Measurements from ENCODE around the gene SLIRP. TPM values are rescaled to one million over a fixed set of nuclear protein-coding genes. Genes with fewer than 3 reads are reported as not detected.
"Not testable (repeated sequence)": the region's sequence is repeated elsewhere in the genome, so short reads cannot be mapped to it uniquely, and the experiment has no call there.

Gene SLIRP
- 80.4 and 161 TPM in 2 replicates for total RNA-seq

- DNase-seq (ENCODE audit: low read depth in 2 of 2): peak; percentile 58 to 82
Observed at GRCh38 chr14:77707724-77708408, at the start of gene SLIRP, which contains the start of gene ALKBH1. SLIRP (plus strand) TSS chr14:77708103; CDS start chr14:77708112, 9 bp downstream. ALKBH1 (minus strand) TSS chr14:77708023; CDS start chr14:77708004, 19 bp downstream.

- DNase-seq (ENCODE audit: low read depth in 2 of 2): no peak
Observed at GRCh38 chr14:77659831-77660230, 48.1 kb upstream of the SLIRP start.

- no peak for DNase-seq (ENCODE audit: low read depth in 2 of 2)
Observed at GRCh38 chr14:77660754-77661153, 47.1 kb upstream of the SLIRP start.

- DNase-seq (ENCODE audit: low read depth in 2 of 2): not testable (repeated sequence)
Observed at GRCh38 chr14:77661562-77661961, 46.3 kb upstream of the SLIRP start.

GRCh38 chr14:77663293-77663692, 44.6 kb upstream of the SLIRP start:
- peak; percentile 78 to 90 for DNase-seq (ENCODE audit: low read depth in 2 of 2)

- DNase-seq (ENCODE audit: low read depth in 2 of 2): no peak
Observed at GRCh38 chr14:77667331-77667730, 40.6 kb upstream of the SLIRP start.

GRCh38 chr14:77673193-77673592, 34.7 kb upstream of the SLIRP start:
- no peak for DNase-seq (ENCODE audit: low read depth in 2 of 2)

GRCh38 chr14:77674931-77675330, 33.0 kb upstream of the SLIRP start:
- DNase-seq (ENCODE audit: low read depth in 2 of 2): no peak

GRCh38 chr14:77681196-77682157, 26.4 kb upstream of the SLIRP start:
- DNase-seq (ENCODE audit: low read depth in 2 of 2): peak in 1 of 2 donors; percentile 16

- peak in 1 of 2 donors; percentile 24 for DNase-seq (ENCODE audit: low read depth in 2 of 2)
Observed at GRCh38 chr14:77682158-77682553, 25.7 kb upstream of the SLIRP start.

GRCh38 chr14:77691259-77691658, 16.6 kb upstream of the SLIRP start:
- peak in 1 of 2 donors; percentile 12 for DNase-seq (ENCODE audit: low read depth in 2 of 2)

- peak; percentile 6 to 54 for DNase-seq (ENCODE audit: low read depth in 2 of 2)
Observed at GRCh38 chr14:77707355-77707723, 564 bp upstream of the SLIRP start.

- no peak for DNase-seq (ENCODE audit: low read depth in 2 of 2)
Observed at GRCh38 chr14:77708749-77709148, 846 bp downstream of the SLIRP start.

GRCh38 chr14:77709412-77709811, 1.5 kb downstream of the SLIRP start:
- DNase-seq (ENCODE audit: low read depth in 2 of 2): no peak

GRCh38 chr14:77710364-77710763, 2.5 kb downstream of the SLIRP start:
- no peak for DNase-seq (ENCODE audit: low read depth in 2 of 2)

GRCh38 chr14:77714926-77715325, 7.0 kb downstream of the SLIRP start:
- no peak for DNase-seq (ENCODE audit: low read depth in 2 of 2)

- DNase-seq (ENCODE audit: low read depth in 2 of 2): no peak
Observed at GRCh38 chr14:77717608-77718305, 9.9 kb downstream of the SLIRP start.

GRCh38 chr14:77721437-77721836, 13.5 kb downstream of the SLIRP start:
- DNase-seq (ENCODE audit: low read depth in 2 of 2): no peak

GRCh38 chr14:77722301-77722700, 14.4 kb downstream of the SLIRP start:
- DNase-seq (ENCODE audit: low read depth in 2 of 2): no peak

GRCh38 chr14:77730976-77731497, 23.1 kb downstream of the SLIRP start:
- no peak for DNase-seq (ENCODE audit: low read depth in 2 of 2)

GRCh38 chr14:77738559-77739250, 30.8 kb downstream of the SLIRP start:
- peak; percentile 87 to 95 for DNase-seq (ENCODE audit: low read depth in 2 of 2)

Data from dermis microvascular lymphatic vessel endothelial cell (primary cell).